ENCODE data around the gene NKAIN2.
A peak's percentile ranks its signal among the peaks of the same experiment; 100 is the strongest.
"Not testable (repeated sequence)": the region's sequence is repeated elsewhere in the genome, so short reads cannot be mapped to it uniquely, and the experiment has no call there.

Gene NKAIN2

GRCh38 chr6:124668028-124668427 is 864.4 kb downstream of the NKAIN2 start:
- in situ Hi-C loops (cut with MboI; ENCODE audit: low pct_unique_long_range_greater_than_20kb, low sequenced_read_pairs) = no loop called here
- no peak for DNase-seq

- DNase-seq = no peak
- in situ Hi-C loops (cut with MboI; ENCODE audit: low pct_unique_long_range_greater_than_20kb, low sequenced_read_pairs) = no loop called here
These were observed 866.2 kb downstream of the NKAIN2 start for GRCh38 chr6:124669713-124670480.

DNA sequence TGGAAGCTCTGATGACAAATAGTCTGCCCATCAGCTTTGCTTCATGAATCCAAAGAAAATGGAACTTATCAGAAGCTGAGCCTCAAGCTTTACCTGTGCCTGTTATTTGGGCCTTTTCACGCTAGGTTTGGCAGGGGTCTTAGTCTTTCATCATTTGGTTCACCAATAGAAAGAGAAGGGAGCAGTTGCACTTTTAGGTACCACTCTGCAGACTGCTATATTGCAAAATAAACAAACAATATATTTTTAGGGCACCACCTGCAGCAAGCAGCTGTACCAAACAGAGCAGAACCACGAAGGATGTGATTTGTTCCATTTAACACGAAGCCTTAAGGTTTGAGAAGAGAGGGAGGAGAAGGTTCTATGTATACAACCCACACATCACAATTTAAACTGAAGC is 867.1 kb downstream of the NKAIN2 start:
- in situ Hi-C loops (cut with MboI; ENCODE audit: low pct_unique_long_range_greater_than_20kb, low sequenced_read_pairs) = no loop called here
- no peak for DNase-seq

DNA sequence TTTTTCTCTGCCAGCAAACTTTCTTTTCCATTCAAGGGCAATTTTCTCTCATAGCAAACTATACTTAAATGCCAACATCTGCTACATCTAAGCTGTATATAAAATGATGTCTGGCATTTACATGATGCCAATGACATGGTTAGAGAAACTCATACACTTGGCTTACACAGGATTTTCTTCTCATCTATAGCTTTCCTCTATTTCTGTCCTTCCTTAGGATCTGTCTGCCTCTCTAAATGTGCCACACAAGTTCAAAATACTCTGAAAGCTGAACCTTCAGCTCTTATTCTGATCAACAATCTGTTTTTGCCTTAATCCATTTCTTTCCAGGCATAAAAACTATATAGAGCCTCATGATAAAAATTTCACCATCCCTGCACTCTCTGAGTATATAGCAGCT is 867.7 kb downstream of the NKAIN2 start:
- no peak for DNase-seq

DNA sequence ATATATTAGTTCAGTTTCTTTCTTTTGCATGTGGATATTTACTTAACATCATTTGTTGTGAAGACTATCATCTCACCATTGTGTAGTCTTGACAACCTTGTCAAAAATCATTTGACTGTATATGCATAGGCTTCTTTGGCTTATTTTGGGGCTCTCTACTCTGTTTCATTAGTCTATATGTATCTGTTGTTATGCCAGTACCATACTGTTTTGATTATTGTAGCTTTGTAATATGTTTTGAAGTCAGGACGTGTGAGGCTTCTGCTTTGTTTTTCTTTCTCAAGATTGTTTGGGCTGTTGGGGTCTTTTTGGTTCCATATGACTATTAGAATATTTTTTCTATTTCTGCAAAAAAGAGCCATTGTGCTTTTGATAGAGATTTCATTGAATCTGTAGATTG is 870.4 kb downstream of the NKAIN2 start:
- no peak for DNase-seq
- in situ Hi-C loops (cut with MboI; ENCODE audit: low pct_unique_long_range_greater_than_20kb, low sequenced_read_pairs) = no loop called here

More for the DNA sequence above, 867.7 kb downstream of the NKAIN2 start:
- in situ Hi-C loops (cut with MboI; ENCODE audit: low pct_unique_long_range_greater_than_20kb, low sequenced_read_pairs) = no loop called here

DNA sequence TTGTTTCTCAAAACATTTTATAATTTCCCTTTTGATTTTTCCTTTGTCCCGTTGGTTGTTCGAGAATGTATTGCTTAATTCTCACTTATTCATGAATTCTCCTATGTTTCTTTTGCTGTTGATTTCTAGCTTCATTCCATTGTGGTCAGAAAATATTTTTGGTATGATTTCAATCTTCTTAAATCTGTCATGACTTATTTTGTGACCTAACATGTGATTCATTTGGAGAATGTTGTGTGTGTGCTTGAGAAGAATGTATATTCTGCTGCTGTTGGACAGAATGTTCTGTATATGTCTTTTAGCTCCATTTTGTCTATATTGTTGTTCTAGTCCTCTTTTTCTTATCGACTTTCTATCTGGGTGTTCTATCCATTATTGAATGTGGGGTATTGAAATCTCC is 872.4 kb downstream of the NKAIN2 start:
- in situ Hi-C loops (cut with MboI; ENCODE audit: low pct_unique_long_range_greater_than_20kb, low sequenced_read_pairs) = no loop called here
- DNase-seq = no peak

DNA sequence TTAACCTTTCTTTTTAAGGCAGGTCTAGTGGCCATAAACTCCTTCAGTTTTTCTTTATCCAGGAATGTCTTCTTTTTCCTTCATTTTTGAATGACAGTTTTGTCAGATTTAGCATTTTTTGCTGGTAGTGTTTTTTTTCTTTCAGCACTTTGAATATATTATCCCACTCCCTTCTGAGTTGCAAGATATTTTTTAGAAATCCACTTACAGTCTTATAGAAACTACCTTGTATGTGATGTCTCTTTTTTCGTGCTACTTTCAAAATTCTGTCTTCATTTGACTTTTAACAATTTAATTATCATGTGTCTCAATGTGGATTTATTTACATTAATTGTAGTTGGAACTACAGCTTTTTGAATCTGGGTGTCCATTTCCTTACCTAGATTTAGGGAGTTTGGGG is 874.2 kb downstream of the NKAIN2 start:
- in situ Hi-C loops (cut with MboI; ENCODE audit: low pct_unique_long_range_greater_than_20kb, low sequenced_read_pairs) = no loop called here
- no peak for DNase-seq

GRCh38 chr6:124679387-124679786 is 875.7 kb downstream of the NKAIN2 start:
- in situ Hi-C loops (cut with MboI; ENCODE audit: low pct_unique_long_range_greater_than_20kb, low sequenced_read_pairs) = no loop called here
- DNase-seq = no peak

- DNase-seq = no peak
- in situ Hi-C loops (cut with MboI; ENCODE audit: low pct_unique_long_range_greater_than_20kb, low sequenced_read_pairs) = no loop called here
These were observed 879.1 kb downstream of the NKAIN2 start for GRCh38 chr6:124682751-124683150.

GRCh38 chr6:124683507-124683906 is 879.8 kb downstream of the NKAIN2 start:
- DNase-seq = no peak
- in situ Hi-C loops (cut with MboI; ENCODE audit: low pct_unique_long_range_greater_than_20kb, low sequenced_read_pairs) = no loop called here

DNA sequence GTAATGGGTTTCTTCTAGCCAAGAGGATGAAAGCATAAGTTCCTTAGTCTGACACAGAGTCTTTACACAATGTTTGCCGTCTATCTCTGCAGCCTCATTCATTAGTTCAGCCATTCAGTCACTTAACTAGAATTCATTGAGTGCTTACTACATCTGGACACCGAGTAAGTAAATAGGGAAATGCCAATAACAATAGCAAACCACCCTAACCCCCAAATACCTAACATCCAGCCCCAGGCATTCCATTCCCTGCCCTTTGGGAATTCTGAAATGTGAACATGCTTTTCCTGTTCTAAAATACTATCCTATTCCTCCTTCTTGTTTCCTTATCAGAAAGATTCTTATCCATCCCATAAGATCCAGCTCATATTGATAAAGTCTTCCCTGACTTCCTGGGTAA is 881.0 kb downstream of the NKAIN2 start:
- DNase-seq = no peak

DNA sequence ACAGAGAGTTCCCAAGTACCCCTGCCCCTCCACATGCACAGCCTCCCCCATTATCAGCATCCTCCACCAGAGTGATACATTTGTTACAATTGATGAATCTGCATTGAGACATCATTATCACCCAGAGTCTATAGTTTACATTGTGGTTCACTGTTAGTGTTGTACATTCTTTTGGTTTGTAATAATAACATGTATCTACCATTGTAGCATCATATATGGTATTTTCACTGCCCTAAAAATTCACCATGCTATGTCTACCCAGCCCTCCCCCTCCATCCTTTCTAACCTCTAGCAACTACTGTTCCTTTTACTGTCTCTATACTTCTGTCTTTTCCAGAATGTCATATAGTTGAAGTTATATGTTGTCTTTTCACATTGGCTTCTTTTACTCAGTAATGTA is 884.7 kb downstream of the NKAIN2 start:
- DNase-seq = no peak
- in situ Hi-C loops (cut with MboI; ENCODE audit: low pct_unique_long_range_greater_than_20kb, low sequenced_read_pairs) = no loop called here

More for the DNA sequence above, 881.0 kb downstream of the NKAIN2 start:
- in situ Hi-C loops (cut with MboI; ENCODE audit: low pct_unique_long_range_greater_than_20kb, low sequenced_read_pairs) = no loop called here

GRCh38 chr6:124694139-124694705 is 890.6 kb downstream of the NKAIN2 start:
- no peak for DNase-seq
- in situ Hi-C loops (cut with MboI; ENCODE audit: low pct_unique_long_range_greater_than_20kb, low sequenced_read_pairs) = no loop called here

GRCh38 chr6:124699038-124699437 is 895.4 kb downstream of the NKAIN2 start:
- peak; percentile 1 for DNase-seq
- in situ Hi-C loops (cut with MboI; ENCODE audit: low pct_unique_long_range_greater_than_20kb, low sequenced_read_pairs) = no loop called here

DNA sequence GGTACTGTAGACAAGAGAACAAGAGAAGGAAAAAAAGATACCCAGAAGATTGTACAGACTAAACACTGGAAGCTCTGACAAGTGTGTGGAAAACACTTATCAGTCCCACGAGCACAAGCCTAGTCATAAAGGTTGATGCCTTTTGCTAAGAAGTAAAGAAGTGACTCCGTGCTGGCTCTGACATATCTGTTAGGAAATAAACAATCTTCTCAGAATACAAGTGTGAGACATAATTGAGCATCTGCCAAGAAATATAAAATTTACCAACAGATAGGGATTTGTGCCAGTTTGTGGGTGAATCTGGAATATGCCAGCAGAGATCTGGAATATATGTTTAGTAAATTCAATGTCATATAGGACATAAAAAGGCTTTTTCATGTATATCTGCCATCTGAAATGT is 899.9 kb downstream of the NKAIN2 start:
- in situ Hi-C loops (cut with MboI; ENCODE audit: low pct_unique_long_range_greater_than_20kb, low sequenced_read_pairs) = no loop called here
- DNase-seq = no peak

DNA sequence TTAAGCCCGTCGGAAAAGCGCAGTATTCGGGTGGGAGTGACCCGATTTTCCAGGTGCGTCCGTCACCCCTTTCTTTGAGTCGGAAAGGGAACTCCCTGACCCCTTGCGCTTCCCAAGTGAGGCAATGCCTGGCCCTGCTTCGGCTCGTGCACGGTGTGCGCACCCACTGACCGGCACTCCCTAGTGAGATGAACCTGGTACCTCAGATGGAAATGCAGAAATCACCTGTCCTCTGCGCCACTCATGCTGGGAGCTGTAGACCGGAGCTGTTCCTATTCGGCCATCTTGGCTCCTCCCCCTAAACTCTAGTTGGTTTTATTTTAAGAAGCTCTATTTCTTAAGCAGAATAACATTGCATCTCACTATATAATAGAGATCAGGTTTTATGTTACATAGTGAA is 908.9 kb downstream of the NKAIN2 start:
- DNase-seq; in situ Hi-C loops (cut with MboI; ENCODE audit: low pct_unique_long_range_greater_than_20kb, low sequenced_read_pairs): not testable (repeated sequence)

- DNase-seq = no peak
- in situ Hi-C loops (cut with MboI; ENCODE audit: low pct_unique_long_range_greater_than_20kb, low sequenced_read_pairs) = no loop called here
These were observed 911.1 kb downstream of the NKAIN2 start for GRCh38 chr6:124714728-124715127.

GRCh38 chr6:124719913-124720312 is 916.2 kb downstream of the NKAIN2 start:
- DNase-seq = no peak
- in situ Hi-C loops (cut with MboI; ENCODE audit: low pct_unique_long_range_greater_than_20kb, low sequenced_read_pairs) = no loop called here

- DNase-seq = no peak
These were observed 917.7 kb downstream of the NKAIN2 start for GRCh38 chr6:124721331-124721730.

GRCh38 chr6:124722141-124722878 is 918.6 kb downstream of the NKAIN2 start:
- no peak for DNase-seq
- in situ Hi-C loops (cut with MboI; ENCODE audit: low pct_unique_long_range_greater_than_20kb, low sequenced_read_pairs) = no loop called here

More at GRCh38 chr6:124721331-124721730, 917.7 kb downstream of the NKAIN2 start:
- in situ Hi-C loops (cut with MboI; ENCODE audit: low pct_unique_long_range_greater_than_20kb, low sequenced_read_pairs) = no loop called here
